Measurements from ENCODE around the gene CITED1. TPM values are rescaled to one million over a fixed set of nuclear protein-coding genes. Genes with fewer than 3 reads are reported as not detected.
A peak's percentile ranks its signal among the peaks of the same experiment; 100 is the strongest.
"Not testable (repeated sequence)": the region's sequence is repeated elsewhere in the genome, so short reads cannot be mapped to it uniquely, and the experiment has no call there.

Gene CITED1
- total and polyA plus RNA-seq, 4 experiments from 2014 or later = 0.58 TPM; not detected in 3

DNA sequence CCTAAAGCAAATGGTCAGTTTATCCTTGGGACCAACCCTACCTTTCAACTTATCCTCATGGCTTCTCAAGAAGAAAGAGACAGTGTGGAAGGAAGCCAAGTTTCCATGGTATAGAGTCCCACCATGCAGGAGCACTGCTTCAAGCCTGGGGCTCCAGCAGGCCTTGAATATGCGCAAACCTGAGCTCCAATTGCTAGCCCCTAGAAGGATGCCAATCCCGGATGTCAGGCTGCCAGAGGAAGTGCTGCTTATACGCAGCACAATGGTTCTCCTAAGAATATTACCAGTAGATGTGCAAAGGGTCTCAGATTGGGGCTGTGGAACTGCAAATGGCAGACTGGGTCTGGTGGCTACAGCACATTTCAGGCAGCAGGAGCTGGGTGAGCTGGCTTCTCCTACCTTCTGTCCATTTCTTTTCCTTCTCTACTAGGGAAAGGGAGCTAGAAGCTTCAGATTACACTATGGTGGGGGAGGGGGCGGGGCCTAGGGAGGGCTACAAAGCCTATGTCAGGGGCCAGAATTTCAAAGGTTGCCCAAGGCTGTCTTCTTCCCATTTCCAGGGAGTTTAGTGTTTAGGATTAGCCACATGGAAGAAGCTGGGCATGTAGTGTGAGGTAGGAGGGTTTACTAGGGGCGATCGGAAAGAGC lies 40.7 kb upstream of the CITED1 start:
- Mint-ChIP-seq H3K4me3 (no peak overlapping the region), H3K4me1 (no peaks in the 10 kb centered on the region), H3K36me3 (peaks cover 8 to 13% of the 10 kb centered on the region in 2 donors), H3K27ac (no peak overlapping the region), H3K9me3 (no peaks in the 10 kb centered on the region), H3K27me3 (no peaks in the 10 kb centered on the region)
- no peak for DNase-seq
- no peaks in the 10 kb centered on the region for H3K27me3 ChIP-seq (ENCODE audit: insufficient read depth, low read length)
- no peaks in the 10 kb centered on the region for H3K4me1 ChIP-seq (ENCODE audit: insufficient read depth, low read length)
- ChIA-PET POLR2A (ENCODE audit: partially characterized antibody) (no interaction called here), CTCF (ENCODE audit: partially characterized antibody) (no interaction called here)
- intact Hi-C loops (cut with micrococcal nuclease) = no loop called here
- H3K36me3 ChIP-seq (ENCODE audit: insufficient read depth, low read length) = no peaks in the 10 kb centered on the region
- no peak overlapping the region for H3K27ac ChIP-seq (ENCODE audit: low read depth, low read length)
- no peak overlapping the region for H3K4me3 ChIP-seq (ENCODE audit: low read length in 2 of 2)
- H3K9me3 ChIP-seq (ENCODE audit: control insufficient read depth in 1 of 2, low read length in 2 of 2) = no peaks in the 10 kb centered on the region

GRCh38 chrX:72340626-72341025 lies 34.9 kb upstream of the CITED1 start:
- Mint-ChIP-seq H3K4me1 (no peaks in the 10 kb centered on the region), H3K27me3 (no peaks in the 10 kb centered on the region), H3K36me3 (peaks cover 3 to 13% of the 10 kb centered on the region in 2 donors), H3K4me3 (no peak overlapping the region), H3K9me3 (no peaks in the 10 kb centered on the region), H3K27ac (no peak overlapping the region)
- no peaks in the 10 kb centered on the region for H3K27me3 ChIP-seq (ENCODE audit: insufficient read depth, low read length)
- ChIA-PET POLR2A (ENCODE audit: partially characterized antibody) (no interaction called here), CTCF (ENCODE audit: partially characterized antibody) (no interaction called here)
- intact Hi-C loops (cut with micrococcal nuclease) = no loop called here
- H3K36me3 ChIP-seq (ENCODE audit: insufficient read depth, low read length) = no peaks in the 10 kb centered on the region
- no peaks in the 10 kb centered on the region for H3K4me1 ChIP-seq (ENCODE audit: insufficient read depth, low read length)
- no peak overlapping the region for H3K27ac ChIP-seq (ENCODE audit: low read depth, low read length)
- H3K4me3 ChIP-seq (ENCODE audit: low read length in 2 of 2) = no peak overlapping the region
- DNase-seq = no peak
- no peaks in the 10 kb centered on the region for H3K9me3 ChIP-seq (ENCODE audit: control insufficient read depth in 1 of 2, low read length in 2 of 2)

GRCh38 chrX:72340041-72340440 lies 34.3 kb upstream of the CITED1 start:
- ChIA-PET CTCF (ENCODE audit: partially characterized antibody) (no interaction called here), POLR2A (ENCODE audit: partially characterized antibody) (no interaction called here)
- Mint-ChIP-seq H3K27ac (no peak overlapping the region), H3K27me3 (no peaks in the 10 kb centered on the region), H3K9me3 (no peaks in the 10 kb centered on the region), H3K36me3 (peaks cover 3 to 13% of the 10 kb centered on the region in 2 donors), H3K4me1 (no peaks in the 10 kb centered on the region), H3K4me3 (no peak overlapping the region)
- Histone ChIP-seq H3K27me3 (ENCODE audit: insufficient read depth, low read length) (no peaks in the 10 kb centered on the region), H3K36me3 (ENCODE audit: insufficient read depth, low read length) (no peaks in the 10 kb centered on the region), H3K4me3 (ENCODE audit: low read length in 2 of 2) (no peak overlapping the region), H3K27ac (ENCODE audit: low read depth, low read length) (no peak overlapping the region), H3K4me1 (ENCODE audit: insufficient read depth, low read length) (no peaks in the 10 kb centered on the region), H3K9me3 (ENCODE audit: control insufficient read depth in 1 of 2, low read length in 2 of 2) (no peaks in the 10 kb centered on the region)
- intact Hi-C loops (cut with micrococcal nuclease) = no loop called here
- no peak for DNase-seq

DNA sequence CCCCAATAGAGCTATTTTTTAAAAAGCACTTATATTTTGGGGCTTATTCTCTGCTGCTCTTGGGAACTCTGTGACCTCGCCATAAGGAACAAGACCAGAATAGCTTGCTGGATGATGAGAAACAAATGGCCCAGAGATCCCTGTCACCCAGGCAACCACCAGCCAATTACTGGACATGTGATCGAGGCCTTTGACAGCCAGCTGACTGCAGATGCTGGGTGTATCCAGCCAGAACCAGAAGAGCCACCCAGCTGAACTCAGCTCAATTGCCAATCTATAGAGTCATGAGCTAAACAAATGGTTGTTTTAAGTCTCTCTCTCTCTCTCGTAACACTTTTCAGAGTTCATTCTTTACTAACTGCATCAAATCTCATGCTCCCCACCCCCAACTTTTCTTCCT lies 24.4 kb upstream of the CITED1 start:
- ChIA-PET CTCF (ENCODE audit: partially characterized antibody) (no interaction called here), POLR2A (ENCODE audit: partially characterized antibody) (no interaction called here)
- H3K4me1 ChIP-seq (ENCODE audit: insufficient read depth, low read length) = no peaks in the 10 kb centered on the region
- no peaks in the 10 kb centered on the region for H3K9me3 ChIP-seq (ENCODE audit: control insufficient read depth in 1 of 2, low read length in 2 of 2)
- H3K27me3 ChIP-seq (ENCODE audit: insufficient read depth, low read length) = no peaks in the 10 kb centered on the region
- no peak overlapping the region for H3K27ac ChIP-seq (ENCODE audit: low read depth, low read length)
- no peak for DNase-seq
- H3K4me1 Mint-ChIP-seq = no peaks in the 10 kb centered on the region
- H3K36me3 Mint-ChIP-seq = peaks cover 0 to 9% of the 10 kb centered on the region in 2 donors
- no peaks in the 10 kb centered on the region for H3K36me3 ChIP-seq (ENCODE audit: insufficient read depth, low read length)
- no peaks in the 10 kb centered on the region for H3K27me3 Mint-ChIP-seq
- H3K4me3 Mint-ChIP-seq = no peak overlapping the region
- H3K4me3 ChIP-seq (ENCODE audit: low read length in 2 of 2) = no peak overlapping the region
- H3K9me3 Mint-ChIP-seq = no peaks in the 10 kb centered on the region
- H3K27ac Mint-ChIP-seq = no peak overlapping the region
- intact Hi-C loops (cut with micrococcal nuclease) = no loop called here

DNA sequence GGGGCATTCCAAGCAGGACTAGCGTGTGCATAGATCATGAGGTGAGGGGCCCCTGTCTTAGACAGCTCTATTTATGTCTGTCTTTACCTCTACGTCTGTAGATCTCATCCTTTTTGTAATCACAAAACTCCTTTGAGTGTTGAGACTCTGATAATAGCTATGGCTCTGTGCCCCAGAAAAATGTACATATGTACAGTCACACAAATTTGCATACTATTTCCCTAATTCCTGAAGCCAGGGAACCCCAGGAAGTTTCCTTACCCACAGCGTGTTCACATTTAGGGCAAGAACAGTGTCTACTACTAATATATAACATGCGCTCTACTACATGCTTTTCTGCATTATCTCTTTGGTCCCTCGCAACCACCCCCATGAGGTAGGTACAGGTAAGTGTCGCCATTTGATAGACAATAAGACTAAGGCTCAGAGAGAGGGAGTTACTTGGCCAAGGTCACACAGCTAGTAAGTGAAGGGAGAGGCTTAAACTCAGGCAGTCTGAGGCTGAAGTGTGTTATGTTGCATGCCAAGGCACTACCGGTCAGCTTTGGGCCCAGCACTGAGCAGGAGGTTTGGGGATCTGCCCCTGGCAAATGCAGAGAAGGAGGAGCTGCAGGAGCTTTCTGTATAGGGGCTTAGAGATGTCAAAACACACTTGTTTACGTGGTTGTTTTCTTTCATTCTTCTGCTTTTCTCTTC lies 21.0 kb upstream of the CITED1 start:
- ChIA-PET CTCF (ENCODE audit: partially characterized antibody) (no interaction called here), POLR2A (ENCODE audit: partially characterized antibody) (no interaction called here)
- Mint-ChIP-seq H3K4me1 (no peaks in the 10 kb centered on the region), H3K4me3 (no peak overlapping the region), H3K36me3 (peaks cover 0 to 6% of the 10 kb centered on the region in 2 donors), H3K9me3 (no peaks in the 10 kb centered on the region), H3K27ac (peak overlapping the region in 1 of 7 donors; percentile 14), H3K27me3 (no peaks in the 10 kb centered on the region)
- no peaks in the 10 kb centered on the region for H3K36me3 ChIP-seq (ENCODE audit: insufficient read depth, low read length)
- no peak overlapping the region for H3K27ac ChIP-seq (ENCODE audit: low read depth, low read length)
- no peak overlapping the region for H3K4me3 ChIP-seq (ENCODE audit: low read length in 2 of 2)
- H3K4me1 ChIP-seq (ENCODE audit: insufficient read depth, low read length) = no peaks in the 10 kb centered on the region
- no peak for DNase-seq
- no peaks in the 10 kb centered on the region for H3K27me3 ChIP-seq (ENCODE audit: insufficient read depth, low read length)
- no peaks in the 10 kb centered on the region for H3K9me3 ChIP-seq (ENCODE audit: control insufficient read depth in 1 of 2, low read length in 2 of 2)
- intact Hi-C loops (cut with micrococcal nuclease) = no loop called here

DNA sequence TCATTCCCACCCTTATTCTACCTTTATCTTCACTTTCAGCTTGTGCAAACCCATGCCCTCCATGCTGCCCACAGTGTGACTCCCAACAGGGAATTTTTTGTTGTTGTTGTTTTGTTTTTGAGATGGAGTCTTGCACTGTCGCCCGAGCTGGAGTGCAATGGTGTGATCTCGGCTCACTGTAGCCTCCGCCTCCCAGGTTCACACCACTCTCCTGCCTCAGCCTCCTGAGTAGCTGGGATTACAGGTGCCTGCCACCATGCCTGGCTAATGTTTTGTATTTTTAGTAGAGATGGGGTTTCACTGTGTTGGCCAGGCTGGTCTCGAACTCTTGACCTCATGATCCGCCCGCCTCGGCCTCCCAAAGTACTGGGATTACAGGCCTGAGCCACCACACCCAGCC lies 13.9 kb upstream of the CITED1 start:
- H3K27ac Mint-ChIP-seq; H3K36me3 ChIP-seq (ENCODE audit: insufficient read depth, low read length); H3K4me1 Mint-ChIP-seq; POLR2A ChIA-PET (ENCODE audit: partially characterized antibody); H3K27me3 Mint-ChIP-seq; H3K9me3 ChIP-seq (ENCODE audit: control insufficient read depth in 1 of 2, low read length in 2 of 2); H3K27ac ChIP-seq (ENCODE audit: low read depth, low read length); H3K4me1 ChIP-seq (ENCODE audit: insufficient read depth, low read length); CTCF ChIA-PET (ENCODE audit: partially characterized antibody); intact Hi-C loops (cut with micrococcal nuclease); H3K4me3 ChIP-seq (ENCODE audit: low read length in 2 of 2); H3K4me3 Mint-ChIP-seq; H3K9me3 Mint-ChIP-seq; H3K27me3 ChIP-seq (ENCODE audit: insufficient read depth, low read length); DNase-seq; H3K36me3 Mint-ChIP-seq: not testable (repeated sequence)

DNA sequence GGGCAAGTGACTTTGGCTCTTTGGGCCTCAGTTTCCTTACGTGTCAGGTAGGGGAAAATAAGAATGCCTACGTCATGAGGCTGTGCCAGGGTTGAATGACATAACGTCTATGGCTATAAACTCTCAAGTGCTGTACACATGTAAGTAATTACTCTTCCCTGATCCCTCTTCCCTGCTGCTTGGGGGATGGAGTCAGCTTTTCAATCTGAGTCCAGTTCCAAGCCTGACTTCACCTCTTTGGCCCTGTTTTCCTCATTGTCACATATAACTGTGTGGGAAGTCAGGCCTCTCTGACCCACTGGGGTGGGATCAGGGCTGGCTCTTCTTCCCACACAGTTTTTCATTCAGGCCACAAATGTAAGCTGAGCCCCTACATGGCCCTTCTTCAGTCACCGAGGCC lies 11.4 kb upstream of the CITED1 start:
- no peaks in the 10 kb centered on the region for H3K4me1 ChIP-seq (ENCODE audit: insufficient read depth, low read length)
- no peak for DNase-seq
- no peaks in the 10 kb centered on the region for H3K9me3 ChIP-seq (ENCODE audit: control insufficient read depth in 1 of 2, low read length in 2 of 2)
- no peak overlapping the region for H3K27ac ChIP-seq (ENCODE audit: low read depth, low read length)
- no peak overlapping the region for H3K4me3 Mint-ChIP-seq
- no peaks in the 10 kb centered on the region for H3K36me3 Mint-ChIP-seq
- H3K9me3 Mint-ChIP-seq = no peaks in the 10 kb centered on the region
- H3K4me3 ChIP-seq (ENCODE audit: low read length in 2 of 2) = no peak overlapping the region
- peak overlapping the region in 1 of 7 donors; percentile 31 for H3K27ac Mint-ChIP-seq
- intact Hi-C loops (cut with micrococcal nuclease) = no loop called here
- H3K27me3 Mint-ChIP-seq = peaks cover 0 to 2% of the 10 kb centered on the region in 2 donors
- H3K27me3 ChIP-seq (ENCODE audit: insufficient read depth, low read length) = no peaks in the 10 kb centered on the region
- ChIA-PET POLR2A (ENCODE audit: partially characterized antibody) (no interaction called here), CTCF (ENCODE audit: partially characterized antibody) (no interaction called here)
- H3K36me3 ChIP-seq (ENCODE audit: insufficient read depth, low read length) = no peaks in the 10 kb centered on the region
- H3K4me1 Mint-ChIP-seq = no peaks in the 10 kb centered on the region
